ENCODE results near the gene KRTAP5-7.
"Not testable (repeated sequence)": the region's sequence is repeated elsewhere in the genome, so short reads cannot be mapped to it uniquely, and the experiment has no call there.

Gene KRTAP5-7

DNA sequence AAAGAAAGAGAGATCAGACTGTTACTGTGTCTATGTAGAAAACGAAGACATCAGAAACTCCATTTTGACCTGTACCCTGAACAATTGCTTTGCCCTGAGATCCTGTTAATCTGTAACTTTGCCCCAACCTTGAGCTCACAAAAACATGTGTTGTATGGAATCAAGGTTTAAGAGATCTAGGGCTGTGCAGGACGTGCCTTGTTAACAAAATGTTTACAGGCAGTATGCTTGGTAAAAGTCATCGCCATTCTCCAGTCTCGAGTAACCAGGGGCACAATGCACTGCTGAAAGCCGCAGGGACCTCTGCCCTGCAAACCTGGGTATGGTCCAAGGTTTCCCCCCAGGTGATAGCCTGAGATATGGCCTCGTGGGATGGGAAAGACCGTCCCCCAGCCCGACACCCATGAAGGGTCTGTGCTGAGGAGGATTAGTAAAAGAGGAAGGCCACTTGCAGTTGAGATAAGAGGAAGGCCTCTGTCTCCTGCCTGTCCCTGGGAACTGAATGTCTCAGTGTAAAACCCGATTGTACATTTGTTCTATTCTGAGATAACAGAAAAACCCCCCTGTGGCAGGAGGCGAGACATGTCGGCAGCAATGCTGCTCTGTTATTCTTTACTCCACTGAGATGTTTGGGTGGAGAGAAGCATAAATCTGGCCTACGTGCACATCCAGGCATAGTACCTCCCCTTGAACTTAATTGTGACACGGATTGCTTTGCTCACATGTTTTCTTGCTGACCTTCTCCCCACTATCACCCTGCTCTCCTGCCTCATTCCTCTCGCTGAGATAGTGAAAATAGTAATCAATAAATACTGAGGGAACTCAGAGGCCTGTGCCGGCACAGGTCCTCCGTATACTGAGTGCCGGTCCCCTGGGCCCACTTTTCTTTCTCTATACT lies 7.9 kb downstream of the KRTAP5-7 start:
- DNase-seq (ENCODE audit: low spot score) = not testable (repeated sequence)

DNA sequence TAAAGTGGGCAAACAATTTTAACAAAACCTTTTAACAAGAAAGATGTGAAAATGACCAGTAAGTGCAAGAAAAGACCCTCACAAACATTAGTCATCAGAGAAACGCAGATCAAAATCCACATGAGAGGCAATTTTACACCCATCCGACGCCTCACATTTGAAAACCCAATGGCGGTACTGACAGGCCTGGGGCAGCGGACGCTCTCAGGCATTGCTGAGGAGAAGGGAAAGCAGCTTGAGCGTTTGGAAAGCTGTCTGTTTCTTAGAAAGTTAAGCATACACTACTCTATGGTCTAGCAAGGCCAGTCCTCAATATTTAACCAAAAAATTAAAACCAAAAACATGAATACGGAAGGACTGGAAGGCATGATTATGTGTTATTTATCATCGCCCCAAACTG lies 8.8 kb downstream of the KRTAP5-7 start:
- no peak for DNase-seq (ENCODE audit: low spot score)

GRCh38 chr11:71537537-71537936 lies 10.5 kb downstream of the KRTAP5-7 start:
- DNase-seq (ENCODE audit: low spot score) = no peak

- not testable (repeated sequence) for DNase-seq (ENCODE audit: low spot score)
Measured at GRCh38 chr11:71537977-71538665, 11.1 kb downstream of the KRTAP5-7 start, which contains the start of gene KRTAP5-8. Gene KRTAP5-8 (plus strand): TSS chr11:71538025. CDS start chr11:71538056, 31 bp downstream.

- no peak for DNase-seq (ENCODE audit: low spot score)
Measured at GRCh38 chr11:71538666-71538990, 11.6 kb downstream of the KRTAP5-7 start.

- no peak for DNase-seq (ENCODE audit: low spot score)
Measured at GRCh38 chr11:71539017-71539416, 11.9 kb downstream of the KRTAP5-7 start.

GRCh38 chr11:71539971-71540370 lies 12.9 kb downstream of the KRTAP5-7 start:
- DNase-seq (ENCODE audit: low spot score) = not testable (repeated sequence)

DNA sequence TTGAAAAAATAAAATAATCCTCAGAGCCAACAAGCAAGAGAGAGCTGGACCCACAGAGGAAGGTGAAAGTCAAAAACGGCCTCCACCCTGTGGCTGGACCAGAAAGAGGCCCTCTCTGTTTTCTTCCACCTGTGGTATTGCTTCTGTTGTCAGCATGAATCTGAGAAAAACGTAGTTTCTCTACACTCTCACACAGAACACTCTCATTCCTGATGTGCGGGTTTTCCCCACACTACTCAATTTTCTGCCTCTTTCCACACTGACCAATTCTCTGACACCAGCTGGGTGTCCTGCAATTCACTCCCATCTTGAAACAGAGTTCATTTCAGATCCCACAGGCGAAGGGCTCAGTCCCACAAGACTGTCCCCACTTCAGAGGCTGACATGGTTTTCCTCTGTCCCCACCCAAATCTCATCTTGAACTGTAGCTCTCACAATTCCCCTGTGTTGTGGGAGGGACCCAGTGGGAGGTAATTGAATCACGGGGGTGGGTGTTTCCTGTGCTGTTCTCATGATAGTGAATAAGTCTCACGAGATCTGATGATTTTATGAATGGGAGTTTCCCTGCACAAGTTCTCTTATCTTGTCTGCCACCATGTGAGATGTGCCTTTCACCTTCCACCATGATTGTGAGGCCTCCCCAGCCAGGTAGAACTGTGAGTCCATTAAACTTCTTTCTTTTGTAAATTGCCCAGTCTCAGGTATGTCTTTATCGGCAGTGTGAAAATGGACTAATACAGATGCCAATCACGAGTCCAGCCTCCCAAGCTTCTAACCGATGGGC lies 13.6 kb downstream of the KRTAP5-7 start:
- not testable (repeated sequence) for DNase-seq (ENCODE audit: low spot score)

DNA sequence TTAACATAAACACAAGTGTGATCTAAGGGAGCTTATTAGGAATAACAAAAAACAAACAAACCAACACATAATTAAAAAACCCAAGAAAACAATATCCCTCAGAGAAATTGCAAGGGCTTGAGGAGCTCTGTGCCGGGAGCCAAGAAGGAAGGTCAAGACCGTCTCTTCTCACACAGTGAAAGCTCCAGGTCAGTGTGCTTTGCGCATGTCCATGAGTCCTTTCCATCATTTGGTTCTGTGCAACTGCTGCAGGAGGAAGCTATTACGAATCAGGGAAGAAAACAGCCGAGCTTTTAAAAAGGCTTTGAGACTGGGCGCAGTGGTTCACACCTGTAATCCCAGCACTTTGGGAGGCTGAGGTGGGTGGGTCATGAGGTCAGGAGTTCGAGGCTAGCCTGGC lies 15.3 kb downstream of the KRTAP5-7 start:
- DNase-seq (ENCODE audit: low spot score) = no peak

DNA sequence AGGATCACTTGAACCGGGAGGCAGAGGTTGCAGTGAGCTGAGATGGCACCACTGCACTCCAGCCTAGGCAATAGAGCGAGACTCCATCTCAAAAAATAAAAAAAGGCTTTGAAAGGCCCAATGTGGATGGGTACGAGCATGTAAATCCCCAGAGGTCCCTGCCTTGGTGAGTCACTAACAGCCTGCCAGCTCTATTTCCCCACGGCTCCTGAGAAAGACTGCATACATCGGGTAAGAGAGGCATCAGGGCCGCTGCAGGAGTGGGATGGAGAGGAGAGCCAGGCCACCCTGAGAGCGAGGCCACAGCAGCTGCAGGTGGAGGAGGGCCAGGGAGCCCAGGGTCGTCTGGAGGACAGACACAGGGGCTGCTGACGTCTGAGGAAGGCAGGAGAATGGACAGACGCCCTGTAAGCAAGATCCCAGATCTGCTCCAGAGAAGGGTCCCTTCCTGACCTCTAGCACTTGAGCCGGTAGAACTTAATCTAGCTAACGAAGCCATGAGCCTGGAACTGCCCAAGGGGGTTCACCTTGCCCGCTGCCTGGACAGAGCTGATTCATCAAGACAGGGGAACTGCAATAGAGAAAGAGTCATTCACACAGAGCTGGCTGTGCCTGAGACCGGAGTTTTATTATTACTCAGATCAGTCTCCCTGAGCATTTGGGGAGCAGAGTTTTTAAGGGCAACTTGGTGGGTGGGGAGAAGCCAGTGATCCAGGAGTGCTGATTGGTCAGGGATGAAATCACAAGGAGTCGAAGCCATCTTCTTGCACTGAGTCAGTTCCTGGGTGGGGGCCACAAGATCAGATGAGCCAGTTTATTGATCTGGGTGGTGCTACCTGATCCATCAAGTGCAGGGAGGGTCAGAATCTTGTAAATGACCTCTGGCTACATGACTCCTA lies 16.1 kb downstream of the KRTAP5-7 start:
- no peak for DNase-seq (ENCODE audit: low spot score)

GRCh38 chr11:71543866-71544265 lies 16.8 kb downstream of the KRTAP5-7 start:
- DNase-seq (ENCODE audit: low spot score) = no peak

DNA sequence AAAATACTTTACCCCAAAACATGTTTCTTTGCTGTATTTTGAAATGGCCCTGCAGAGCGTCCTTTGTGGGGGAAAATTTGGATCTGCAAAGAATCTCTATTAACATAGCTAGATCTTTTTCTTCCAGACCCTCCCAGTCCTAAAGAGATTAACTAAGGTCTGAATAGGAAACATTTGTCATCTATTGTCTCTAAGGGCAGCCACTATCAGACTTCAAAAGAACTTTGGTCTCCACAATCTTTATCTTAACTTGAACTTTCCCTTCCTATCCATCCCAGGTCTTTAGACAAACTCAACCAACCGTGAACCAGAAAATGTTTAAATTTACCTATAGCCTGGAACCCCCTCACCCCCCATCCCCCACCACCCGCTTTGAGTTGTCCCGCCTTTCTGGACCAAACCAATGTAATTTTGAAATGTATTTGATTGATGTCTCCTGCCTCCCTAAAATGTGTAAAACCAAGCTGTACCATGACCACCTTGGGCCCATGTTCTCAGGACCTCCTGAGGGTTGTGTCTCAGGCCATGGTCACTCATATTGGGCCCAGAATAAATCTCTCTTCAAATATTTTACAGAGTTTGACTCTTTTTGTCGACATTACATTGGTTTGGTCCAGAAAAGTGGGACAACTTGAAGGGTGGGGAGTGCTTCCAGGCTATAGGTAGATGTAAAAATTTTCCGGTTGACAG lies 17.6 kb downstream of the KRTAP5-7 start:
- DNase-seq (ENCODE audit: low spot score) = no peak

GRCh38 chr11:71545405-71545966 lies 18.4 kb downstream of the KRTAP5-7 start:
- DNase-seq (ENCODE audit: low spot score) = no peak

- DNase-seq (ENCODE audit: low spot score) = no peak
Measured at GRCh38 chr11:71548120-71548519, 21.1 kb downstream of the KRTAP5-7 start, which contains the start of gene KRTAP5-9. Gene KRTAP5-9 (plus strand): TSS chr11:71548420. CDS start chr11:71548658, 238 bp downstream.

DNA sequence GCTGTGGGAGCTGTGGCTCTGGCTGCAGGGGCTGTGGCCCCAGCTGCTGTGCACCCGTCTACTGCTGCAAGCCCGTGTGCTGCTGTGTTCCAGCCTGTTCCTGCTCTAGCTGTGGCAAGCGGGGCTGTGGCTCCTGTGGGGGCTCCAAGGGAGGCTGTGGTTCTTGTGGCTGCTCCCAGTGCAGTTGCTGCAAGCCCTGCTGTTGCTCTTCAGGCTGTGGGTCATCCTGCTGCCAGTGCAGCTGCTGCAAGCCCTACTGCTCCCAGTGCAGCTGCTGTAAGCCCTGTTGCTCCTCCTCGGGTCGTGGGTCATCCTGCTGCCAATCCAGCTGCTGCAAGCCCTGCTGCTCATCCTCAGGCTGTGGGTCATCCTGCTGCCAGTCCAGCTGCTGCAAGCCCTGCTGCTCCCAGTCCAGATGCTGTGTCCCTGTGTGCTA lies 21.7 kb downstream of the KRTAP5-7 start:
- DNase-seq (ENCODE audit: low spot score) = no peak

GRCh38 chr11:71551711-71552110 lies 24.6 kb downstream of the KRTAP5-7 start:
- DNase-seq (ENCODE audit: low spot score) = no peak

DNA sequence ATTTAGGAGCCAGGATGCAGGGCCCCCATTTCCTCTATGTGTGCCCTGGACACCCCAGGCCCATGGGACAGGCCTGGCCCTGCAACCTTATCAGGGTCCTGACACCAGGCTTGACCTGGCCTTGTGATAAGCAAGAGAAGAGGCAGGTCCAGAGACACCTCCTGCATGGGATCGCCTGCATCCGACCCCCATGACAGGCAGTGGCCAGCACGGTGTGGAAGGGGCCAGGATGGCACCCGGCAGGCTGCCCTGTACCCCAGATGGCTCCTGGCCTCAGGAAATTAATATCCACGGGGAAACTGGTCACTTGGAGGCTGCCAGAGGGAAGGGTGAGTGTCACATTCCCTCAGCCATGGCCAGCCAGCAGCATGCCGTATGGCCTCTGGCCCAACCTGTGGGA lies 27.9 kb downstream of the KRTAP5-7 start:
- no peak for DNase-seq (ENCODE audit: low spot score)

DNA sequence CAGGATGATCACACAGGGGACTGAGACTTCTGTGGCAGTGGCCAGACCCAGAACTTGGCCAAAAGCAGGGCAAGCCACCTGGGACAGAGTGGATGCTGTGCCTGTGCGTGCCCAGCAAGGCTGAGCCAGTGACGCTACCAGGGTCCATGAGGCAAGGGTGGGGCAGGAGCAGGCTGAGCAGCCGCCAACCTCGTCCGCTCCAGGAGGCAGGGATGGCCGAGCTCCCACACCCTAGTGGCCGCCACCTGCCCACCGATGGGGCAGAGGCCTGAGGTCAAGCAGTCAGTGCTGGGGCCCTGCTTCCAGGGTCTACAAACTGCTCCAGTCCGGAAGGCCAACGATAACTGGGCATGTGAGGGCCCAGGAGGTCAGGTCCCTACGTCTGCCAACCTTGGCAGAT lies 28.4 kb downstream of the KRTAP5-7 start:
- no peak for DNase-seq (ENCODE audit: low spot score)

DNA sequence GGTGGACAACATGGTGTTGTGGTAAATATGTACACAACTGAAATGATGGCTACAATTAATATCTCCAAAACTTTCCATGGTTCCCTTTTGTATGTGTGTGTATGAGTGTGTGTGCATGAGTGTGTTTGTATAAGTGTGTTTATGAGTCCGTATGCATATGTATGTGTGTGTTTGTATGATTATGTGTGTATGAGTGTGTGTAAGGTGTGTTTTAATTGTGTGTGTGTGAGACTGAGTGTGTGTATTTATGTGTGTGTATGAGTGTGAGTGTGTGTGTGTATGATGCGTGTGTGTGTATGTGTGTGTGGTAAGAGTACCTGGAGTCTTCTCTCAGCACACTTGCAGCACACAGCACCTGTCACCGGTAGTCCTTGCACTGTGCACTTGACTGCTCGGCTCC lies 29.0 kb downstream of the KRTAP5-7 start:
- DNase-seq (ENCODE audit: low spot score) = no peak

GRCh38 chr11:71557257-71557656 lies 30.2 kb downstream of the KRTAP5-7 start:
- DNase-seq (ENCODE audit: low spot score) = no peak
